Brain microvascular endothelial cell (primary cell): ENCODE data around the gene TXNRD2.

Experiments
- DNase-seq: peaks from one replicate; pipeline ENCODE4 v3.0.0-alpha.2; 2020
- H3K27ac ChIP-seq: fragments of 250-450 bp; sonication (Bioruptor Pico); 2 replicates; pipeline ENCODE4 v1.5.1; 2020; ENCODE audit warnings: mild to moderate bottlenecking, moderate library complexity
- H3K27me3 ChIP-seq: fragments of 250-450 bp; sonication (Bioruptor Pico); replicated peaks from 2 replicates; pipeline ENCODE4 v1.5.1; 2020; ENCODE audit warnings: mild to moderate bottlenecking
- H3K36me3 ChIP-seq: fragments of 250-450 bp; sonication (Bioruptor Pico); replicated peaks from 2 replicates; pipeline ENCODE4 v1.5.1; 2020; ENCODE audit warnings: mild to moderate bottlenecking
- H3K4me3 ChIP-seq: 2 replicates; pipeline ENCODE4 v1.5.1; 2011; ENCODE audit warnings: low read depth, mild to moderate bottlenecking, control low read depth, low read length, moderate library complexity
- CTCF ChIP-seq: IDR thresholded peaks from 2 replicates; pipeline ENCODE4 v1.5.1; 2011; ENCODE audit warnings: low read depth, mild to moderate bottlenecking, moderate library complexity, low read length, control low read depth, inconsistent platforms; ENCODE audit errors: missing control alignments
- in situ Hi-C: cut with HindIII; loops from 2 replicates; pipeline ENCODE4 v1.10.0; 2017; ENCODE audit warnings: low sequenced_read_pairs, low pct_ligation_motif_present

The TXNRD2 gene

DNA sequence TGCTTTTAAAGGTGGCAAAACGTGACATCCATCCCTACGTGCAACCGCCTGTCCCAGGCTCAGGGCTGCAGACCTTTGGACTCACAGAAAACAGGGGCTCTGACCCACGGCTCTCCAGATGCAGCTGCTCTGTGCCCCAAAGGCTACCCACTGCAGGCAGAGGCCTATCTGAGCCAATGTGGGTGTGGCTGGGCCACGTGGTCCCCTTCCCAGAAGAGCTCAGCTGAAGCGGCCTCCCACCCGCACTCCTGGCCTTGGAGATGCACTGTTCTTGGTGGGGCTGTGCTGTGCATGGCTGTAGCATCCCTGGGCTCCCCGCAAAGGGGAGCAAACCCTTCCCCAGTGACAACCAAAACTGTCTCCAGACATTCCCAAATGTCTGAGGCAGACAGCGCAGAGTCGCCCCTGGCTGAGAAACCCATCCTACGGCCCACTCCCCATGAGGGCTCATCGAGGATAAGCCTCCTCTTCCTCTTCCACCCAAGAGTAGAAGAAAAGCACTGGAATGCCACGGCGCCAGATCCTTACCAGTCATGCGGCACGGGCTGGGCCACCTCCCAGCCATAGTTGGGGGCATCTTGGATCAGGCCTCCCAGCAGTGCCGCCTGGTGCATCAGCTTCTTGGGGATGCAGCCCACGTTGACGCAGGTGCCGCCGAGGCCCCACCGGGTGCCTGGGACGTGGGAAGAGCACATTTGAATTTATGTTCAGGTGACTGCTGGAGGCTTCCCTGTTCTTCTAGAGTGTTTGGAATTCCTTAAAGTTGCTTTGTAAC lies 23.1 kb downstream of the TXNRD2 start:
- TF ChIP-seq CTCF: no peak
- Histone ChIP-seq H3K27ac (no peak overlapping the region), H3K36me3 (peaks cover 44% of the 10 kb centered on the region), H3K4me3 (no peak overlapping the region), H3K27me3 (no peaks in the 10 kb centered on the region)
- DNase-seq: no peak
- in situ Hi-C loops: no loop called here

DNA sequence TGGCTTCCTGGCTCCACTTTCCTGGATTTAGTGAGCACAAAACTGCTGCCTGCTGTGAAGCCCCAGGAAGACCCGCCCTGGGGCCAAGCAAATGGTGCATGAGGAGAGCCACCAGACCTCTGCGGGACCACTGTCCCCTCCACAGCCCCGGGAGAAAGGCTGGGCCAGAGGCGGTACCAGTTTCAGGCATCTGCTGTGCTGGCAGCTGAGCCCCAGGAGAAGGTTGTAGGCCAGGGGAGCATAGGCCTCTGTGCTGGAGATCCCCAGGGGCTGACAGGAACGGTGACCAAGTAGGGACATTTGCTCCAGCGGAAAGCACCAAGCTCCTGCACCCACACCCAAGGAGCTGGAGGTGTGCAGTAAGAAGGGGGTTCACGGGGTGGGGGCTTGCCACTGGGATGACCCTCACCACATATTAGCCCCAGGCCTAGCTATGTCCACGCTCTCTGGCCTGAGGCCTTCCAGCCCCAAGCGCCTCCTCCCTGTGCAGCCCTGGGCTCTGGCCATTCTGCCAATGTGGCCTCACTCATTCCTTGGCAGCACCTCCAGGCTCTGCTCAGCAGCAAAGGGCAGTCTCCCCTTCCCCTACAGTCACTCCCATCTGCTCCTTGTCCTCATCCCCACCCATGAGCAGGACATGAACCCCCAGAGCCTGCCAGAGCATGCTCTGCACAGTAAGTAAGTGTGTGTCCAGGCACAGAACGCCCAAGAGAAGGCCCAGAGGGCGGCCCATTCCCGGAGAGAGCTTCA lies 24.1 kb downstream of the TXNRD2 start:
- Histone ChIP-seq H3K36me3 (peaks cover 45% of the 10 kb centered on the region), H3K27ac (no peak overlapping the region), H3K4me3 (no peak overlapping the region), H3K27me3 (no peaks in the 10 kb centered on the region)
- DNase-seq: no peak
- in situ Hi-C loops: no loop called here
- TF ChIP-seq CTCF: no peak

- Histone ChIP-seq H3K27me3 (no peaks in the 10 kb centered on the region), H3K4me3 (no peak overlapping the region), H3K36me3 (peaks cover 46% of the 10 kb centered on the region), H3K27ac (no peak overlapping the region)
- in situ Hi-C loops: no loop called here
- TF ChIP-seq CTCF: no peak
- DNase-seq: no peak
Measured at GRCh38 chr22:19916941-19917340, 24.7 kb downstream of the TXNRD2 start.

GRCh38 chr22:19916006-19916405 lies 25.6 kb downstream of the TXNRD2 start:
- Histone ChIP-seq H3K27ac (no peak overlapping the region), H3K27me3 (no peaks in the 10 kb centered on the region), H3K4me3 (no peak overlapping the region), H3K36me3 (peaks cover 52% of the 10 kb centered on the region)
- in situ Hi-C loops: no loop called here
- TF ChIP-seq CTCF: no peak
- no peak for DNase-seq

DNA sequence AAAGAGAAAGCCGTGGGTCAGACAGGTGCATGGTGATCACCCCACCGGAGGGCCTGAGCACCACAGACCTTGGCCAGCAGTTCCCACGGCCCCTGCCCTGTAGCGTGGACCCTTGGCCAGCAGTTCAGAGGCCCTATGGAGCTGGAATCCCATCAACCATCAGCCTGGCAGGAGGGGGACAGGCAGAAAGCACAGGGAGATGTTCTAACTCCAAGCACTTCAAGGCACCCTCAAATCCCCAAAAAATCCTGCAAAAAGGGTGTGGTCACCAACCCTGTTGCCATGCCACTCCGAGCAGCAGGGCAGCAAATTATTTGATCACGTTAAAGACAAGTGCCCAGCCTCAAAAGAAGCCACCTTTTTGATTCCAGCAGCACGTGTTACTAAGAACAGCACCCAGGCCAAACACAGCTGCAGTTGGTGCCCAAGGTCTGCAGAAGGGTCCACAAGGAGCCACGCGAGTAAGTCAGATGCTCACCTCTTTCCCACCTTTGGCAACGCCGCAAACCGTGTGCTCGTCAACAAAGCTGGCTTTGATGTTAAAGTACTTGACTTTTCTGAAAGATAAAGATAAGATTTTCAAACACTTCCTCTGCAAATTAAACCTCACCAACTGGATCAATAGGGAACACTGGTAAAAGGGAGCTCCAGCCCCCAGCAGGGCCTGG lies 26.2 kb downstream of the TXNRD2 start:
- Histone ChIP-seq H3K27me3 (no peaks in the 10 kb centered on the region), H3K36me3 (peaks cover 52% of the 10 kb centered on the region), H3K4me3 (no peak overlapping the region), H3K27ac (no peak overlapping the region)
- no peak for DNase-seq
- TF ChIP-seq CTCF: no peak
- in situ Hi-C loops: no loop called here
